Raji (cell line): ENCODE results near the gene SYNE3.

ENCODE experiments used
- POLR2A ChIP-seq: IDR thresholded peaks from 2 replicates; pipeline ENCODE4 v1.6.1; 2011; ENCODE audit warnings: low read depth, low read length, control low read depth; ENCODE audit not compliant: insufficient read depth

The SYNE3 gene

DNA sequence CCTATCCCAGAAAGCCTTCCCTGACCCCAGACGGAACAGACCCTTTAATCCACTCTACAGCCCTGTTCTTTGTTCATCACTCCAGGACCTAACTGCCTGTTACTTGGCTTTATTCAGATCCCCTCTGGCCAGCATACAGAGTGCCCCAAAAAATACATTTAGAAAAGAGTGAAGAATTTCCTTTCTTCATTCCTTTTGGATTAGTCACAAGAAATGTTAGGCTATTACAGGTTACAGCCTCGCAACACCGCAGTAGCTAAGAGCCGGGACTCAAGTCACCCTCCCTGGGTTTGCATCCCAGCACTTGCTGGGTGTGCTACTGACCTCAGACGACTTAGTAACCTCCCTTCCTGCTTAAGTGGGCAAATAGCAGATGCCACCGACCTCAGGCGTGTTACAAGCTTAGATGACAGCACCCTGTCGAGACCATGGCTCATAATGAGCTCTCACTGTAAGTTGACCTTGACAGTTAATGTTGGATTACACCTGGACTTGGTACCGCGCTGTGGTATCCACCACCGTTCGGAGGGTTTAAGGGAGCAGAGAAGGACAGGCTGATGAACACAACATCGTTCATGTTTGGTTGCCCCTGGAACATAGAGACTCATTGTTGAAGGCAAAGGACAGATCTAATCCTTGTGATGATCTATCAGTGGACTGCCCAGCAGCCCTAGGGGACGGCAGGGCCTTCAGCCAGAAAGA, 31.3 kb upstream of the SYNE3 start:
- TF ChIP-seq POLR2A, result no peak

DNA sequence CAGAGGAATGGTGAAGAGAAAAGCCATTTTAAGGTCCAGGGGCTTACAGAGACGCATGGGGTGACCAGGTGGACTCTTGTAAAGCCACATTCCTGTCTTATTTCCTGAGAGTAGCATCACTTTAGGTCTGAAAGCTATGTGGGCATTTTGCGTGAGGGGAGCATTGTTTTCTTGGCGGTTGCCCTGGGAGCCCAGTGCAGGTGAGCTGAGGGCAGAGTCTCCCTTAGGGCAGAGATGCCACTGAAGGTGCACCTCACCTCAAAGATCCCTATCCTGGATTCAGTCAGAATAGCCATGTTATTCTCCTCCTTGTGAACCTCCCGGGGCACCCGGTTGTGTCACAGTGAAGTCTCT, 30.8 kb upstream of the SYNE3 start:
- TF ChIP-seq POLR2A, result no peak

DNA sequence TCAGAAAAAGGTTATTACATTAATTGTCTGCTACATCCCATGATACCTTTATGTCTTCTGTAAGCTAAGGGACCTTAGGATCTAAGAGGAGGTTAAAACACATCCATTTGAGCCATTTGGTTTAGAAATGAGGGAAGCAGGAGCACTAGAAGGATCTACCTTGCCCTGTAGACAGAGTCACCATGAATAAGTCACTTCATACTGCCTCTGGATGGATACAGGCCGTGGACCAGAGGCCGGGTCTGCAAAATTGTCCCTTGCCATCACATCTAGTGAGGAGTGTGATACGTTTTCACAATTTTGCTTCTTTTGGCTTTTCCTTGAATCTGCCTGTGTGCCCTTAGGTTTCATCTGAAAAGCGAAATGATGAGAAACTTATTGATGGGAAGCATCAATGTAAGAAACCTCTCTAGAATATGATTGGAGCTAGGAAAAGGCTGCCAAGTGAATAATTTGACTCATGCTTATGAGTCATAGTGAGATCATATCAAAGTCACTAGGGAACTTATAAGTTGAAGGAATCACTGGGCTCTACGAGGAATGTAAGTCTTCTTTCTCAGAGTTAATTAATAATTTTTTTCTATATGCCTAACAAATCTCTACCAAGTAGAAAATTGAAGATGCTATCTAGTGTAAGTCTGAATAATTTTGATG, 29.2 kb upstream of the SYNE3 start:
- no peak for TF ChIP-seq POLR2A

DNA sequence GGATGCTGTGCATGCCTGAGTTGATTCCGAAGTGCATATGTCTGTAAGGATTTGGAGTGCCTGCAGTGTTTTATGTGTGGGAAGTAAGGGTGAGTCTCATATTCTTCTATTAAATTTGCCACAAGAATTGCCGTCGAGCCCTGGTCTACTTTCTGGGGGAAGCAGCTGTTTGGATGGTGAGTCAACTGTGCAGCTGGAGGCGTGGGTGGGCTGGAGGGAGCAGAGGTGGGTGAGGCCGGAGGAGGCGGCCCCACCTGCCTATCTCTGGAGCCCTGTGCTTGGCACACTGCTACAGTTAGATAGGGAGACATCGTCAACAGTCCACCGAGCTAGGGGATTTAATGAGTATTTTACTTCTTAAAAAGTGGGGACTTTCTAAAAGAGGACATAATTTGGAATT, 28.1 kb upstream of the SYNE3 start:
- no peak for TF ChIP-seq POLR2A

DNA sequence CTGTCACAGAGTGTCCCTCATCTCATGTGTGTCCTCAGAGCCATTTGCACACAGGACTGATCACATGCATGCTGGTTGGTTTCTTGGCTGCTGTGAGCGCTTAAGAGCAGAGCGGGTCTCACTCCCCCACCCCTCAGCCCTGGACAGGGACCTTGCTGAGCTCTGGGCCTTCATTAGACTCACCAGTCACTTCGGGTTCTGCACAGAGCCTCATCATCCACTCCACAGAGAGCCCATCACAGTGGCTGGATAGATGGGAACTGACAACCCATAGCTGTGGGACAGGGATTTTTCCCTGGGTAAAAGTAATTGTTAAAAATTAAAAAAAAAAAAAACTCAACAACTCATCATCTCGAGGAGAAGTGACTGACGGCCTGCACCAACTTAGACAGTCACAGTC, 26.6 kb upstream of the SYNE3 start:
- no peak for TF ChIP-seq POLR2A

DNA sequence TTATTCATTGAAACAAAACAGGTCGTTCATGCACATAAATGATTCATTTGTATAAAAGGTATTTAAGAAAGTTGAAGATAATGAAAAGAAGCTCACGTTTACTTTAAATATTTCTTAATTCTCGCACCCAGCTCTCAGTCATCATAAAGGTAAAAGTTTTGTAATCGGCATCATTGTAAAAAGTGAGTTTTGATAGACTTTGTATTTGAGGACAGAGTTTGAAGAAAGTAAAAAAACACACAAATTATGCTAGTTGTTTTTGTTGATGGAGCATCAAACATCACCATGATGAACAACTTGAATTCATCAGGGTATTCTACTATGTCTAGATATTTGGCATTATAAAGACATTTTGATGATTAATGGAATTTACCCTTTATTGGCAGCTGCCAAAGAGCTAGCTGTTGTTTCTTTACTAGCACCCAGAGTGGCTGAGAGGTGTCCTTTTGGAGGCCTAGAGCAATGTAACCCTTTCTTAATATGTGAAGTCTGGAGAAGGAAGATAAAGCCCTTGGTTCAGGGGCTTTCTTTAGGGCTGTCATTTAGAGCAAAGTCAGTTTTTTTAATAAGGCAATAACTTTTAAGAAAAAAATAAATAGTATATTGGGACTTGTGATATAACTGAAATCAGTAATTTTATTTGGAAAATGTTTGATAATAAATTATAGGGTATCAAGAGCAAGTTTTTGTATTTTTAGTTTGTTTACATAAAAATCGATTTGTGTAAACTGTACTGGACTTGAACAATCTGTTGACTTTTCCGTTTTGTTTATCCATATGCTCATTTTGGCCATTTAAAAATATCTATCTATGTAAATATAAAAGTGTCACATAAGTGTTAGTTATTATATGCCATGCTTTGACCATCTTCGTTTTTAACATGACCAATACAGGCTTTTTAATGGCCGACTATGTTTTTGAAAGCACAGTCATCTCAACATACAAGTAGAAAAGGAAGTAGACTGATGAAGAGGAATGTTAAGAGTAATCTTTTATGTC, 25.8 kb upstream of the SYNE3 start:
- TF ChIP-seq POLR2A, result no peak

DNA sequence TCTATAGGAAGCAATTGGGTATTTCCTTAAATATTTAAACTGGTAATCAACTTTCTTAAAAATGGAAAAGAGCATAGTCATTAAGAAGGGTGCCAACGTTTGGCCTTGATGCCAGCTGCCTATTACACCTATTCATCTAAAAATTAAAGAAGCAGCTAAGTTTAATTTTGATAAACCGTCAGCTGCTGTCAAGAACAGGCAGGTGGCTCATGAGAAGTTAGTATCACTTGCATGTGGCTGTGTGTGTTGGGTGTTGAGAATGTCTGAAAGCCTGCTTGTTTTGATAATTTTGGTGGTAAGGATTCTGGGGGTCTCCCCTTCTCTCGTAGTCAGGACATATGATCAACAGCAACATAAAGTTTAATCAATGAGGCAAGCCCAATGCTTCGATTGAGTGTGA, 24.9 kb upstream of the SYNE3 start:
- no peak for TF ChIP-seq POLR2A

DNA sequence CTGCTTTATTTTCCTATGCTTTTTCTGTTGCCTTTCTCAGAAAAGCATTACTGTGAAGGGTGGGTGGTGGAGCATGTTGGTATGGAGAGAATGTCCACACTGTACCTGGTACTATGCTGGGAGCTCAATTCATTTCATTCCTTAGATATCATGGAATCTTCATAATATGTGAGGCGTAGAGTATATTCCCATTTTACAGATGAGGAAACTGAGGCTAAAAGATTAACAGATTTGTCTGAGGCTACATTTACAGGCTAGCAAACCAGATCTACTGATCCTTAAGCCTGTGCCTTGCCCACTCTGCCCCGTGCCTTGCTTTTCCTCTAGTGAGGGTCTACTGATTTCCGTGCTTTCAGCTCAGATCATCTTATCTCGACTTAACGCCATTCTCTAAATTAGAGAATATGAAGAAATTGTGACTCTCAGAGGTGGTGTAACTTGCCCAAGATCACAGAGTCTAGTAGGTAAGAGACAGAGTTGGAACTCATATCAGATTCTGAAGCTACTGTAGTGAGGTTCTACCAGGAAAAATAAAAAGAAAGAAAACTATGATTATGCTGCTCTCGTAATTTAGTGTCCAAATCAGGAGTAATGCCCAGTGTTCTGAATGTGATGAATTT, 23.9 kb upstream of the SYNE3 start:
- TF ChIP-seq POLR2A, result no peak

DNA sequence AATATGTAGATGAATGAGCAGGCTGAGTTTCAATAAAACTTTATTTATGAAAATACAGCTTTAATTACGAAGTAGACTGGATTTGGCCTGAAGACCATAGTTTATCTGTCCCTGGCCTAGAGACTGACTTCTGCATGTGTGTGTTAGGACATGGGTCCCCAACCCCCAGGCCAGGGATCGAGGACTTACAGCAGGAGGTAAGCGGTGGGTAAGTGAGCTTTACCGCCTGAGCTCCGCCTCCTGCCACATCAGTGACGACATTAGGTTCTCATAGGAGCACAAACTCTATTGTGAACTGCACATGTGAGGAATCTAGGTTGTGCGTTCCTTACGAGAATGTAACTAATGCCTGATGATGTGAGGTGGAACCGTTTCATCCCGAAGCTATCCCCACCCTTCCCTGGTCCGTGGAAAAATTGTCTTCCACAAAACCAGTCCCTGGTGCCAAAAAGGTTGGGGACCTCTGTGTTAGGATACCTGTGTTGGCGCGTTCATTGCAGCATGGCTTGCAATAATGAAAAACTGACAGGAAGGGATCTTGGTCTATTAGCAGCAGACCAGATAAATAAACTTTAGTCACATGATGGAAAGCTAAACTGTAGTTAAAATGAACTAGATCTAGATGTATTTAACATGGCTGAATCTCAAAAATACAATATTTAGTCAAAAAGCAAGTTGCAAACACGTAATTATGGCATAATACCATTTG, 22.5 kb upstream of the SYNE3 start:
- TF ChIP-seq POLR2A, result no peak

DNA sequence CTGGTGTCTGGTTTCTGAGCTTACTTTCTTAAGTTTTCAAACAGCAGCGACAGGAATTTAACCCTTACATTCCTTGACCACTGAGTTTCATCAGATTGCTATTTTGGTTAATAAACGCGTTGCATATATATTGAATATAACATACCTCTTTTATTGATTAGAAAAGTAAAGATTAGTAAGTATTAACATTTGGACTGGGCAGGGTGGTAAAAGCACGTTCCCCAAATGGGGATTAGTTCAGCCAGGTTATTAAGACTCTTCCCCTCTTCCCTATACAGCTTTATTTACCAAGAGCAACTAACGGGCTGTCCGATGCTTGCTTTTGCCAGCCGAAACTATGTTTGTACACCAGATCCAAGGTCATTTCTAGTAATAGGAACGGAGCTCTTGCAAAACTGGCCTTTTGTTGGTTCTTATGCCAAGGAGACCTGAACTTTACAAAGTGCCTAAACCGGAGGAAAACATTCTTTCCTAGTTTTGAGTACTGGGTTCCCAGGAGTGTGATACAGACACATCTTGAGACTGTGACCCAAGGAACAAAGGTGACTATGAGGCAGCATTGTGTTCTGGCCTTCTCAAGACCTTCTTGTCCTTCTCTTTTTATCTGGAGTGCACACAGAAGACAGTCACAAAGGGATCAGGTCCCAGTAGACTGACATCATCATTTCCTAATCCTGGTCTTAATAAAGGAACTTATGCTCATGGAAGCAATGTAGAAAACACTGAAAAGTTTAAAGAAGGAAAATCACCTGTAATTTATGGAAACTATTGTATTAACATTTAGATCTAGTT, 21.0 kb upstream of the SYNE3 start:
- TF ChIP-seq POLR2A, result no peak

DNA sequence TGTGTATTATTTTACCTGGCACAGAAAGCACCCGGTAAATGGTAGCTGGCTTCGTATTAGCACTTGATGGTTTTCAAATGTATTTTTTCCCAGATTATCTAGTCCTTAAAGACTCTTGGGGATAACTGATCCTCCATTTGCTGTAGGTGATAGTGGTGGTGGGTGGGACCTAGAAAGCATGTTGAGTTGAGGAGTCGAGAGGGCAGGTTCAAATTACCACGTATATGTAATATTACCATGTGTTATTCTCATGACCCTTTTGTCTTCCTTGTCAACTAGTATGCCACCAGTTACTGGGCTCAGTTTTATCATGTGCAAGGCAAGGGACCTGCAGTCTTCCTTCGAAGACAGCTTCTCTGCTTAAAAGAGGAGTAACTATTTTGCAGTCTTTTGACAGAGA, 20.2 kb upstream of the SYNE3 start:
- no peak for TF ChIP-seq POLR2A

DNA sequence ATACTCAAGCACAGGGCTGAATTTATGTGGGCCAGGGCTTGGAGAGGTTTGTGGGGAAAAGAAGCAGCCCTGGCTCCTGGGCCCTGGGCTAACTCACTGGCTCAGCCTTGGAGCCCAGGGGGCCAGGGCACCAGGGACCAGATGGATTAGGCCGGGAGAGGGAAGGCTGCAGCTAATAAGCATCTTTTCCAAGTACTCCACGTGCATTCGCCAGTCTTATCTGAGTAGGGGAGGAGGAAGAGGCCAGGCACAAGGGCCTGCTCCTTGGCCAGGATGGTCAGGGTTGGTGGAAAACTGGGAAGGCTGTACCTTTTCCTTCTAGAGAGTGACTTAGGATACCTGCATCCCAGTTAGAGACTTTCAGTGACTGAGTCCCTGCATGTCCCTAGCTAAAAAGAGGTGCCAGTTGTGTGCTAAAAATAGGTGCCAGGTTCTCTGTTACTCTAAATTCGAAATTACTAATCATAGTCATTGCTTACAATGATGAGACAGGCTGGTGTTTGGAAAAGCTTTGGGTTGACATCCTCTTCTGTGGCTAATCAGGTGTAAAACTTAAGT, 19.7 kb upstream of the SYNE3 start:
- TF ChIP-seq POLR2A, result no peak

DNA sequence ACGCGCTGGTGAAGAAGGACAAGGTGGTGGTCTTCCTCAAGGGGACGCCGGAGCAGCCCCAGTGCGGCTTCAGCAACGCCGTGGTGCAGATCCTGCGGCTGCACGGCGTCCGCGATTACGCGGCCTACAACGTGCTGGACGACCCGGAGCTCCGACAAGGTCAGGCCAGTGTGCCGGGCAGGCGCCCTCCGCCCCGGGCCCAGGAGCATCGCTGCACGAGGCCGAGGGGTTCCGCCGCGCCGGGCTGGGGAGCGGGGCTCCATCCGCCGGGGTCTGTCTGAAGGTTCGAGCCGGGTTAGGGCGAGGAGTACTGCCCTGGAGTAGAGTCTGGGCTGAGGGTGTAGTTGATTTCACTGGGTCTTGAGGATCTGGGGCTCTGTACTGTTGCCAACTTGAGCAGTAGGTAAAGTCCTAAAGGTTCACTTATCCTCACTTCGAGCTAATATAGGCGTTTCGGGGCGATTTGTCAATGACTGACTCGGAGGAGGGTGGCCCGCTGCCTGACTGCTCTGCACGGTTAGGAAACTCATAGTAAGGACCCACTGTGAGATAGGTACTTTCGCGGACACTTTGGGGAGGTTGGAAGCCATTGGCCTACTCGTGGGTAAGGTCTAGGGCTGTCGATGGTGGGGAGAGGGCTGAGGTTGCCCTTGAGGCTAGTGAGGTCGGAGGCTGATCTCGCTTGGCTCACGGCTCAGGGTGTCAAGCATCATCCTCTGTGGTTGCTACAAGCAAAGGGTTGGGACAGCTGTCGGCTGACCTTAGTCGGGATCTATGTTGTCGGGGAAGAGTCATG, 19.0 kb upstream of the SYNE3 start:
- no peak; the same call in 1 of the 2 replicates for TF ChIP-seq POLR2A
